ENCODE results near the gene ADPRHL1.
A peak's percentile ranks its signal among the peaks of the same experiment; 100 is the strongest.
"Not testable (repeated sequence)": the region's sequence is repeated elsewhere in the genome, so short reads cannot be mapped to it uniquely, and the experiment has no call there.

The ADPRHL1 gene

GRCh38 chr13:113402471-113403254, 50.6 kb downstream of the ADPRHL1 start:
- DNase-seq (ENCODE audit: low read depth in 2 of 2): no peak

- no peak for DNase-seq (ENCODE audit: low read depth in 2 of 2)
Observed at GRCh38 chr13:113401452-113402415, 51.6 kb downstream of the ADPRHL1 start.

- no peak for DNase-seq (ENCODE audit: low read depth in 2 of 2)
Observed at GRCh38 chr13:113400621-113401451, 52.5 kb downstream of the ADPRHL1 start.

GRCh38 chr13:113399755-113400149, 53.5 kb downstream of the ADPRHL1 start:
- no peak for DNase-seq (ENCODE audit: low read depth in 2 of 2)

GRCh38 chr13:113398963-113399754, 54.1 kb downstream of the ADPRHL1 start:
- no peak for DNase-seq (ENCODE audit: low read depth in 2 of 2)

GRCh38 chr13:113397608-113398425, 55.5 kb downstream of the ADPRHL1 start:
- no peak for DNase-seq (ENCODE audit: low read depth in 2 of 2)

- DNase-seq (ENCODE audit: low read depth in 2 of 2): no peak
Observed at GRCh38 chr13:113394339-113394640, 59.0 kb downstream of the ADPRHL1 start.

GRCh38 chr13:113393563-113394338, 59.5 kb downstream of the ADPRHL1 start:
- DNase-seq (ENCODE audit: low read depth in 2 of 2): peak; percentile 51 to 58

GRCh38 chr13:113393226-113393562, 60.1 kb downstream of the ADPRHL1 start:
- no peak for DNase-seq (ENCODE audit: low read depth in 2 of 2)

GRCh38 chr13:113390874-113391497, 62.3 kb downstream of the ADPRHL1 start:
- DNase-seq (ENCODE audit: low read depth in 2 of 2): no peak

- DNase-seq (ENCODE audit: low read depth in 2 of 2): not testable (repeated sequence)
Observed at GRCh38 chr13:113389586-113389985, 63.7 kb downstream of the ADPRHL1 start.

GRCh38 chr13:113387396-113387795, 65.9 kb downstream of the ADPRHL1 start:
- no peak for DNase-seq (ENCODE audit: low read depth in 2 of 2)

GRCh38 chr13:113383089-113383488, 70.2 kb downstream of the ADPRHL1 start:
- DNase-seq (ENCODE audit: low read depth in 2 of 2): no peak

GRCh38 chr13:113382542-113382941, 70.7 kb downstream of the ADPRHL1 start:
- DNase-seq (ENCODE audit: low read depth in 2 of 2): not testable (repeated sequence)

GRCh38 chr13:113378825-113379224, 74.5 kb downstream of the ADPRHL1 start:
- DNase-seq (ENCODE audit: low read depth in 2 of 2): no peak

GRCh38 chr13:113374511-113375175, 78.6 kb downstream of the ADPRHL1 start:
- DNase-seq (ENCODE audit: low read depth in 2 of 2): no peak

- no peak for DNase-seq (ENCODE audit: low read depth in 2 of 2)
Observed at GRCh38 chr13:113373811-113374485, 79.3 kb downstream of the ADPRHL1 start.

- DNase-seq (ENCODE audit: low read depth in 2 of 2): not testable (repeated sequence)
Observed at GRCh38 chr13:113371701-113372100, 81.6 kb downstream of the ADPRHL1 start.
